ENCODE measurements around the gene ANGEL1.

The ANGEL1 gene

GRCh38 chr14:76808011-76808410 lies 4.7 kb downstream of the ANGEL1 start:
- Histone ChIP-seq H3K4me3 (no peak overlapping the region), H3K27ac (no peak overlapping the region)
- TF ChIP-seq CTCF (IDR thresholded peaks at IDR 0.05), result no peak
- no peak for DNase-seq (ENCODE audit: low spot score)

GRCh38 chr14:76806446-76806845 lies 6.2 kb downstream of the ANGEL1 start:
- Histone ChIP-seq H3K4me3 (no peak overlapping the region), H3K27ac (no peak overlapping the region)
- no peak for DNase-seq (ENCODE audit: low spot score)
- TF ChIP-seq CTCF (IDR thresholded peaks at IDR 0.05), result no peak

GRCh38 chr14:76793956-76794355 lies 18.7 kb downstream of the ANGEL1 start:
- Histone ChIP-seq H3K27ac (no peak overlapping the region), H3K4me3 (no peak overlapping the region)
- no peak for DNase-seq (ENCODE audit: low spot score)
- no peak for TF ChIP-seq CTCF (IDR thresholded peaks at IDR 0.05)

GRCh38 chr14:76793324-76793723 lies 19.4 kb downstream of the ANGEL1 start:
- TF ChIP-seq CTCF (IDR thresholded peaks at IDR 0.05), result no peak
- no peak for DNase-seq (ENCODE audit: low spot score)
- no peak overlapping the region for H3K4me3 ChIP-seq
- no peak overlapping the region for H3K27ac ChIP-seq

DNA sequence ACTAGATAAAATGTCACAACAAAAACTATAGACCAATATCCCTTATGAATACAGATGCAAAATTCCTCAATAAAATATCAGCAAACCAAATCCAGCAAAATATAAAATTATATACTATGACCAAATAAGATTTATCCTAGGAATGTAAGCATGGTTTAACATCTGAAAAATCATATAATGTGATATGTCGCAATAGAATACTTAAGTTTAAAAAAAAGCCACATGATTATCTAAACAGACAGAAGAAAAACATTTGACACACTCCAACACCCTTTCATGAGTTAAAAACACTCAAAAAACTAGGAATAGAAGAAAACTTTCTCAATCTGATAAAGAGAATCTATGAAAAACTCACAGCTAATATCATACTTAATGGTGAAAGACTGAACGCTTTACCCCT lies 20.3 kb downstream of the ANGEL1 start:
- no peak for DNase-seq (ENCODE audit: low spot score)
- no peak for TF ChIP-seq CTCF (IDR thresholded peaks at IDR 0.05)
- no peak overlapping the region for H3K4me3 ChIP-seq
- H3K27ac ChIP-seq, result no peak overlapping the region

DNA sequence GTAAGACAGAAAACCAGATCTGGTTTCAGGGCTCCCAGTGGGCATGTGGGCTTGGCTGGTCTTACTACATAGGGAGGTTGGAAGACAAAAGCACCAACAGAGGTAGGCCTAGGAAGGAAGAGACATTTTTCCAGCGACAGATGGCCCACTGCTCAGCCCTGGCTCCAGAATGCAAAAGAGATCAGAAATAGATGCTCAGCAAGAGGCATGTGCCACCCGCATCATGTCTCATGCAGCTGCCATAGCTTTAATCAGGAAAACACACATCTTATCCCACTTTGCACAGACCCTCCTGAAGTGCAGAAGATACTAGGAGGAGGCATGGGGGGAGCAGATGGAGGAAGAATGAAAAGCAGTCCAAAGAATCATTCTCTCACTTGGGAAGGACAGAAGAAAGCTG lies 26.1 kb downstream of the ANGEL1 start:
- Histone ChIP-seq H3K27ac (no peak overlapping the region), H3K4me3 (no peak overlapping the region)
- TF ChIP-seq CTCF (IDR thresholded peaks at IDR 0.05), result no peak
- no peak for DNase-seq (ENCODE audit: low spot score)

DNA sequence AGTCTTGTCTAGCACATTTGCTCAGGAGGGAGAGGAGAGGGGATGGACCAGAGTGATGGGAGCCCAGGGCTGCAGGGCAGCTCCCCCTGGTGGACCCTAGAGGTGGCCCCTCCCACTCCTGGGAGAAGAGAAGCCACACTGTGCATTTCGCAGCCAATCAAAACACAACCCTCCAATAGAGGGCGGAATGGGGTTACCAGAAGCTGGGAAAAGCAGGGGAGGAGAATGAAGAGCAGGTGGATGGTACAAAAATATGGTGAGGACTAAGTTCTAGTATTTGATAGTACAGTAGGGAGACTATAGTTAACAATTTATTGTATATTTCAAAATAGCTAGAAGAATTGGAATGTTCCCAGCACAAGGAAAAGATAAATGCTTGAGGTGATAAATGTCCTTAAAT lies 27.8 kb downstream of the ANGEL1 start:
- H3K27ac ChIP-seq, result peak overlapping the region; percentile 59 to 61
- DNase-seq (ENCODE audit: low spot score), result peak; percentile 89
- no peak overlapping the region for H3K4me3 ChIP-seq
- TF ChIP-seq CTCF (IDR thresholded peaks at IDR 0.05), result peak; percentile 89

All from coronary artery (tissue), 2 donors.